Measurements from ENCODE around the gene PANK2.
"Not testable (repeated sequence)": the region's sequence is repeated elsewhere in the genome, so short reads cannot be mapped to it uniquely, and the experiment has no call there.

PANK2 gene

GRCh38 chr20:3930265-3931206, 41.3 kb downstream of the PANK2 start:
- no peak for DNase-seq

- DNase-seq, result no peak
Measured at GRCh38 chr20:3931664-3932063, 42.5 kb downstream of the PANK2 start.

- DNase-seq, result no peak
Measured at GRCh38 chr20:3932277-3932676, 43.1 kb downstream of the PANK2 start.

GRCh38 chr20:3932681-3933080, 43.5 kb downstream of the PANK2 start:
- no peak for DNase-seq

GRCh38 chr20:3933218-3933617, 44.0 kb downstream of the PANK2 start:
- DNase-seq, result no peak

GRCh38 chr20:3934624-3935023, 45.4 kb downstream of the PANK2 start:
- DNase-seq, result no peak

- no peak for DNase-seq
Measured at GRCh38 chr20:3935295-3935955, 46.2 kb downstream of the PANK2 start.

GRCh38 chr20:3935956-3936340, 46.8 kb downstream of the PANK2 start:
- no peak for DNase-seq

GRCh38 chr20:3937618-3938017, 48.4 kb downstream of the PANK2 start:
- DNase-seq, result no peak

GRCh38 chr20:3940905-3941304, 51.7 kb downstream of the PANK2 start:
- no peak for DNase-seq

GRCh38 chr20:3946666-3947065, 57.5 kb downstream of the PANK2 start:
- not testable (repeated sequence) for DNase-seq

GRCh38 chr20:3964719-3965118, 75.5 kb downstream of the PANK2 start:
- no peak for DNase-seq

GRCh38 chr20:3966571-3966970, 77.4 kb downstream of the PANK2 start:
- no peak for DNase-seq

GRCh38 chr20:3970016-3970415, 80.8 kb downstream of the PANK2 start:
- no peak for DNase-seq

GRCh38 chr20:3971145-3971544, 82.0 kb downstream of the PANK2 start:
- DNase-seq, result no peak

GRCh38 chr20:3972161-3972560, 83.0 kb downstream of the PANK2 start:
- no peak for DNase-seq

GRCh38 chr20:3972631-3973030, 83.4 kb downstream of the PANK2 start:
- not testable (repeated sequence) for DNase-seq

GRCh38 chr20:3973705-3974104, 84.5 kb downstream of the PANK2 start:
- no peak for DNase-seq

- no peak for DNase-seq
Measured at GRCh38 chr20:3976511-3976910, 87.3 kb downstream of the PANK2 start.
